ENCODE data around the gene TCF7.

TCF7 gene

DNA sequence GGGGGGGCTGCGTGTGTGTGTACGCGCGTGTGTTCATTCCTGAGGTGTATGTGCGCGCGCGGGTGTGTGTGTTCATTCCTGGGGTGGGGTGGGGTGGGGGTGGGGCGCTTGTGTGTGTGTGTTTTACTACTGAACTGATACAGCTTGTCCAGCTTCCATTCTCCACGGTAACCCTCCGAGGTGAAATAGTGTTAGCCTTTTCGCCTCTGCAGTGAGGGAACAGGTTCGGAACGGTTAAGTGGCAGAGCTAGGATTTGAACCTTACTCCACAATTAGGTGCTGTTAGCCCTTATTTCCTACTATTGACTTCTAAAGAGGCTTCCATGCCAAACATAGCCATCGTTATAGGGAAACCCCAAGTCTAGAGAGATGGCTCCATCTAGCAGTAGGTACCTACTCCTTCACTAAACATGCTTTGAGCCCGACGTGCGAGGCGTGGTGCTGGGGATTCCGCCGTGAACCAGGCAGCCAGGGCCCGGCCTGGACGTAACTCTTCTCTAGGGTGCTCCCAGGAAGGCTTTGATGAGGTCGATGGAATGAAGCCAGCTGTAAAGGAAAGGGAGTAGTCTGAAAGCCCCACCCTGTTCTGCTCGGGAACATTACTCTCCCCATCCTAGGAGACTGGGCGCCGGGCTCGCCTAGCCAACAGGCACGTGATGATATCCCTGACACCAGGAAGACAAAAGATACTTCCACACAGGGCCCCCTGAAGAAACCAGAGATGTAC, 63.1 kb downstream of the TCF7 start:
- peak; percentile 9 for DNase-seq (ENCODE audit: low spot score)

DNA sequence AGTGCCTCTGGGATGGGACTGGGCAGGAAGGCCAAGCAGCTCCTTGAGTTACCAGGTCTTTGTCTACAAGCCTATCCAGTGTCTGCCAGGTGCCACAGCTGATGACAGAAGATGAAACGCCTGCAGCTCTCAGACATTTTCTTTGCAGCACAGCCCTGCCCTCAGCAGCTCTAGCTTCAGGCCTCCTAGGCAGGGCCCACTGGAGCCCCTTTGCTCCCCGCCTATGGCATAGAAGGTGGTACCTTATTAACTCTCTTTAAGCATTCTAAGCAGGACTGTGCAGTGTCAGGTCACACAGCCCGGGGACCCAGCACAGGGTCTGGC, 63.6 kb downstream of the TCF7 start:
- DNase-seq (ENCODE audit: low spot score), result no peak

DNA sequence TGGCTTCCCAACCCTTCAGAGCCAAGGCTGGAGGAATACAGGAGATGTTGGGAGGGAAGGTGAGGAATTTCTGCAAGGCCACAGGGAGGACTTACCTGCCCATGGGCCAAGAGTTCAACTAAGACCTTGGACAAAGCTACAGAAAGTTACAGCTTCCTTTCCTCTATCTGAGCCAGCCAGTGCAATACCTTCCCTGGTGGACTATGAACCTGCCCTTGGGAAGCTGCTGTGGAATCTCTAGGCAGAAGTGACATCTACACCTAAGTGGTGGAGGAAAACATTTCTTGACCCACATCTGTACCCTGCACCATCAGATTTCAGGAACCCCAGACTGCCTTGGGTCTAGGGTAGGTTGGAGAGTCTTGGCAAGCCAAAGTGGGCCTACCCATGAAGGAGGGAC, 69.0 kb downstream of the TCF7 start:
- no peak for DNase-seq (ENCODE audit: low spot score)

DNA sequence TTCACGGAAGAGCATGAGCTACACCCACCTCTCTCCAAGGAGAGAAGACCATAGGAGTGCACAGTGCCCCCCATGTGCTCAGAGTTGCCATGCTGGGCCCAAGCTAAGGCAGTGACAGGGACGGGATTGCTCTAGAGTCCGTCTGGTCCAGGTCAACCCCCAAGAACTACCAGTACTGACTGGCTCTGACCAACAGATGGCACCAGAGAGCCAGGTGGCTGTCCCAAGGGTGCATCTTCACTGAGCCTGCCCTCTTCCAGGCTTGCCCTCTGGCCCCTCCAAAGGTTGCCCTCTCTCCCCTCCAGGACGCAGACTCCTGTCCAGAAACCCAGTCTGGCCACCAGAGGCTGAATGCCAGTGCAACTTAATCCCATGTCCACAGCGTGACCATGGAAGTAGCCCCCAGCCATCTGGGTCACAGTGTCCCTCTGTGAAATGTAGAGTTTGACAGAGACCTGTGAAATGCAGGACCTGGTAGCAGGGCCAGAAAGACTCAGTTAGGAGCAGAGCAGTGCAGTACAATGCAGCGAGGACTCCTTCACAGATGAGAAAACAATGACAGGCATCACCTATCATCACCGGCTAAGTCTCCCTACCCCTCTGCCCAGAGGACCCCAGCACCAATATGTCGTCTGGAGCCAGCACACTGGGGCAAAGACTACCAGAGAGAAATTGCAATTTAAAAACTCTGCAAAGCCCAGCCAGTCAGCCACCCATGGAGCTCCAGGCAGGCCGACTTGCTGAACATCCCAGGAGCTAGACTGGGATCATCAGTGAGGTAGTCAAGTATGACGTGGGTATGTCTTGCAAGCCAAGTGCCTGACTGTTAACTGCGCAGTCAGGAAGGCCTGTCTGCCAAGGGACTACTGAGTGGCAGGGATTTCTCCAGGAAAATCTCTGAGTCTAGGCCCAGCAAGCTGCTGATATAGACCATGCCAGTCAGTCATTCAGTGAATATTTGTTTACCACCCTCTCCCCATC, 70.0 kb downstream of the TCF7 start:
- DNase-seq (ENCODE audit: low spot score), result peak; percentile 90

DNA sequence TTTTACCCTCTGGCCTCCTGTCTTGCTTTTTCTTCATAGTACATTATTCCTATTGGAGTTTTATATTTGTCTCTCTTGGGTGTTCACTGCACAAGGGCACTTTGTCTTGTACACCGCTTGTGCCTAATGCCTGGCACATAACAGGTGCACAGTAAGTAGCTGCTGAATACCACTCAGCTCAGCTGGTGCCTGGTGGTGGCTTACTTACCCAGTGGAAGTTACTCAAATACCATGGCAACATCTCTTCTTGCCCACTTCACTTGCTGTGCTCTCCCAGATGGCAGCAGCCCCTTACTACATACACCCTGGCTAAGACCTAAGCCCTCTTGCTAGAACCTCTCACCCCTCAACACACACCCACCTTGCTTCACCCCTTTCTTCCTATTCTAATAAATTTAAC, 73.6 kb downstream of the TCF7 start:
- DNase-seq (ENCODE audit: low spot score), result no peak

DNA sequence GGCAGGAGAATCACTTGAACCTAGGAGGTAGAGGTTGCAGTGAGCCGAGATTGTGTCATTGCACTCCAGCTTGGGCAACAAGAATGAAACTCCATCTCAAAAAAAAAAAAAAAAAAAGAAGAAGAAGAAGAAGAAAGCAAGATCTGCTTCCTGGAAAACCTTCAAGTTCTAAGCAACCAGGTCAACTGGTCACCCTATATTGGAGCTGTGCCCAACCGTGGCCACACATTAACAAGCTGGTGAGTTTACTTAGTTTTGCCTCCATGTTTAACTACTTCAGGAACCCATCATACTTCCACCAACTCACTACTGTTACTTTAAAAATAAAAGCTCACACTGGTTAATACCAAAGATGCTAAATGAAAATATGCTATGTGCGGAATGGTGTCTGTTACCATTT, 74.5 kb downstream of the TCF7 start:
- DNase-seq (ENCODE audit: low spot score), result no peak

DNA sequence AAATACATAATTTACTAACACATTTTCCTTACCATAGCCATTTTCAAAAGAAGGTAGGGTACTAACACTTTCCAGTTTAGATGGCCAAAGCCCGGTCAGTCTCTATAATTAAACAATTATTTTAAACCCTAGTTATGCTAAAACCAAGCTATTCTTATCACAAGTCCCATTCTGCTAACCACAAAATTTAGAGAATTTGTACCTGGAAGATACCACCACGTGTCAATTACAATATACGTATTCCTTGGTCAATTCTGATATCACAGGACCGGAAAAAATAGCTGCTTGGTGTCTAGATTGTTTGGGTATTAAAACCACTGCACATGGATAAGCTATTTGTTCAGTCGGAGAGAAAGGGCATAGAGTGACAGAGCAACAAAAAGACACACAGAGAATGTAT, 81.2 kb downstream of the TCF7 start:
- DNase-seq (ENCODE audit: low spot score), result no peak
